ENCODE measurements around the gene ZNF638. TPM values are rescaled to one million over a fixed set of nuclear protein-coding genes. Genes with fewer than 3 reads are reported as not detected.
A peak's percentile ranks its signal among the peaks of the same experiment; 100 is the strongest.

The ZNF638 gene
- total and polyA plus RNA-seq, 9 of the 15 experiments (the other 6 are each of a cell fraction or from before 2014, with no cell fraction given): 53.3 to 165 (median 98.8) TPM

GRCh38 chr2:71379086-71379485 lies 47.5 kb downstream of the ZNF638 start:
- no peaks in the 10 kb centered on the region for H3K4me1 ChIP-seq (replicated peaks in 1 of 2; ENCODE audit: control insufficient read depth in 2 of 2, insufficient read depth in 2 of 2, low read length in 2 of 2)
- FAIRE-seq (no peak), ATAC-seq (peak; percentile 88), DNase-seq (ENCODE audit: extremely low read depth in 1 of 4, low spot score in 3 of 4) (peak in 2 of 4 experiments; percentile 15 to 16)
- WGBS (ENCODE audit: insufficient coverage, low coverage, missing lambda C conversion rate): 54% methylated on average over 4 of the region's 4 CpGs
- H3K9me1 ChIP-seq (ENCODE audit: control insufficient read depth, insufficient read depth, low read length): no peaks in the 10 kb centered on the region
- no peaks in the 10 kb centered on the region for H3K27me3 ChIP-seq (ENCODE audit: control insufficient read depth in 2 of 2, insufficient read depth in 2 of 2, low read length in 2 of 2)
- ChIA-PET CTCF (ENCODE audit: low intra/inter-chr PET ratio) (no interaction called here), POLR2A (no interaction called here)
- no peaks in the 10 kb centered on the region for H4K20me1 ChIP-seq (replicated peaks; ENCODE audit: control insufficient read depth, insufficient read depth, low read length)
- peak overlapping the region; percentile 17; the same call in 1 of the 3 replicates for H3K27ac ChIP-seq (ENCODE audit: extremely low read depth, low read depth, low read length)
- in situ Hi-C loops (cut with MboI) (no loop called here), intact Hi-C loops (cut with micrococcal nuclease) (no loop called here)
- no peak overlapping the region for H2AFZ ChIP-seq (ENCODE audit: low read depth, low read length)
- no peaks in the 10 kb centered on the region for H3K9me3 ChIP-seq (replicated peaks; ENCODE audit: control insufficient read depth, insufficient read depth, low read depth, low read length)
- H3K4me2 ChIP-seq (ENCODE audit: insufficient read depth, low read length): no peak overlapping the region
- no TSS peak for BruUV-seq (replicated peaks)
- no peak overlapping the region for H3K4me3 ChIP-seq
- peaks cover 85% of the 10 kb centered on the region for H3K36me3 ChIP-seq (ENCODE audit: control insufficient read depth, insufficient read depth, low read length)
- peaks cover 2% of the 10 kb centered on the region; the same call in 2 of the 3 replicates for H3K79me2 ChIP-seq (ENCODE audit: control insufficient read depth, insufficient read depth, low read length)
- no peak overlapping the region for H3K9ac ChIP-seq (ENCODE audit: insufficient read depth in 1 of 2, low read depth in 2 of 2, low read length in 2 of 2)
- TF ChIP-seq JUND (IDR thresholded peaks at IDR 0.05; ENCODE audit: borderline replicate concordance, low read depth, low read length) (peak; percentile 82), JUND (tag; IDR thresholded peaks at IDR 0.05; ENCODE audit: borderline replicate concordance, low read depth, low read length) (no peak; the same call in 2 of the 3 replicates), SOX6 (IDR thresholded peaks at IDR 0.05) (peak; percentile 73), CREBBP (IDR thresholded peaks at IDR 0.05; ENCODE audit: low read depth, low read length) (no peak), JUN (IDR thresholded peaks at IDR 0.05; ENCODE audit: borderline replicate concordance, low read depth, low read length) (peak; percentile 78; the same call in 1 of the 2 replicates), JUN (CRISPR knock-in tag; IDR thresholded peaks at IDR 0.05; ENCODE audit: borderline replicate concordance) (no peak), ZNF212 (CRISPR knock-in tag; IDR thresholded peaks at IDR 0.05) (no peak), ARID1B (IDR thresholded peaks at IDR 0.05) (peak; percentile 48; the same call in 1 of the 2 replicates), CEBPG (CRISPR knock-in tag; IDR thresholded peaks at IDR 0.05) (peak; percentile 74), CEBPG (tag; conservative IDR thresholded peaks at IDR 0.05 in 1 of 2, IDR thresholded peaks at IDR 0.05 in 1 of 2) (peak in 1 of 2 experiments; percentile 94; a peak in 2 of 4 replicates), DPF2 (IDR thresholded peaks at IDR 0.05) (peak; percentile 37; the same call in 1 of the 2 replicates), IRF9 (tag; IDR thresholded peaks at IDR 0.05) (no peak), POLR3A (IDR thresholded peaks at IDR 0.05; ENCODE audit: borderline replicate concordance, extremely low read depth, insufficient read depth, insufficient read length) (no peak)
- TF ChIP-seq, protein P1, sequence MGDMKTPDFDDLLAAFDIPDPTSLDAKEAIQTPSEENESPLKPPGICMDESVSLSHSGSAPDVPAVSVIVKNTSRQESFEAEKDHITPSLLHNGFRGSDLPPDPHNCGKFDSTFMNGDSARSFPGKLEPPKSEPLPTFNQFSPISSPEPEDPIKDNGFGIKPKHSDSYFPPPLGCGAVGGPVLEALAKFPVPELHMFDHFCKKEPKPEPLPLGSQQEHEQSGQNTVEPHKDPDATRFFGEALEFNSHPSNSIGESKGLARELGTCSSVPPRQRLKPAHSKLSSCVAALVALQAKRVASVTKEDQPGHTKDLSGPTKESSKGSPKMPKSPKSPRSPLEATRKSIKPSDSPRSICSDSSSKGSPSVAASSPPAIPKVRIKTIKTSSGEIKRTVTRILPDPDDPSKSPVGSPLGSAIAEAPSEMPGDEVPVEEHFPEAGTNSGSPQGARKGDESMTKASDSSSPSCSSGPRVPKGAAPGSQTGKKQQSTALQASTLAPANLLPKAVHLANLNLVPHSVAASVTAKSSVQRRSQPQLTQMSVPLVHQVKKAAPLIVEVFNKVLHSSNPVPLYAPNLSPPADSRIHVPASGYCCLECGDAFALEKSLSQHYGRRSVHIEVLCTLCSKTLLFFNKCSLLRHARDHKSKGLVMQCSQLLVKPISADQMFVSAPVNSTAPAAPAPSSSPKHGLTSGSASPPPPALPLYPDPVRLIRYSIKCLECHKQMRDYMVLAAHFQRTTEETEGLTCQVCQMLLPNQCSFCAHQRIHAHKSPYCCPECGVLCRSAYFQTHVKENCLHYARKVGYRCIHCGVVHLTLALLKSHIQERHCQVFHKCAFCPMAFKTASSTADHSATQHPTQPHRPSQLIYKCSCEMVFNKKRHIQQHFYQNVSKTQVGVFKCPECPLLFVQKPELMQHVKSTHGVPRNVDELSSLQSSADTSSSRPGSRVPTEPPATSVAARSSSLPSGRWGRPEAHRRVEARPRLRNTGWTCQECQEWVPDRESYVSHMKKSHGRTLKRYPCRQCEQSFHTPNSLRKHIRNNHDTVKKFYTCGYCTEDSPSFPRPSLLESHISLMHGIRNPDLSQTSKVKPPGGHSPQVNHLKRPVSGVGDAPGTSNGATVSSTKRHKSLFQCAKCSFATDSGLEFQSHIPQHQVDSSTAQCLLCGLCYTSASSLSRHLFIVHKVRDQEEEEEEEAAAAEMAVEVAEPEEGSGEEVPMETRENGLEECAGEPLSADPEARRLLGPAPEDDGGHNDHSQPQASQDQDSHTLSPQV (IDR thresholded peaks at IDR 0.05): peak; percentile 29; the same call in 1 of the 2 replicates
- TF ChIP-seq, protein P2, sequence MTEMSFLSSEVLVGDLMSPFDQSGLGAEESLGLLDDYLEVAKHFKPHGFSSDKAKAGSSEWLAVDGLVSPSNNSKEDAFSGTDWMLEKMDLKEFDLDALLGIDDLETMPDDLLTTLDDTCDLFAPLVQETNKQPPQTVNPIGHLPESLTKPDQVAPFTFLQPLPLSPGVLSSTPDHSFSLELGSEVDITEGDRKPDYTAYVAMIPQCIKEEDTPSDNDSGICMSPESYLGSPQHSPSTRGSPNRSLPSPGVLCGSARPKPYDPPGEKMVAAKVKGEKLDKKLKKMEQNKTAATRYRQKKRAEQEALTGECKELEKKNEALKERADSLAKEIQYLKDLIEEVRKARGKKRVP (CRISPR knock-in tag; IDR thresholded peaks at IDR 0.05): no peak

Measured in K562 (cell line).